ENCODE data around the gene SPATA45. TPM values are rescaled to one million over a fixed set of nuclear protein-coding genes. Genes with fewer than 3 reads are reported as not detected.
A peak's percentile ranks its signal among the peaks of the same experiment; 100 is the strongest.

Gene SPATA45
- total and polyA plus RNA-seq, 4 donors = 0.52 to 4.7 (median 1.2) TPM

DNA sequence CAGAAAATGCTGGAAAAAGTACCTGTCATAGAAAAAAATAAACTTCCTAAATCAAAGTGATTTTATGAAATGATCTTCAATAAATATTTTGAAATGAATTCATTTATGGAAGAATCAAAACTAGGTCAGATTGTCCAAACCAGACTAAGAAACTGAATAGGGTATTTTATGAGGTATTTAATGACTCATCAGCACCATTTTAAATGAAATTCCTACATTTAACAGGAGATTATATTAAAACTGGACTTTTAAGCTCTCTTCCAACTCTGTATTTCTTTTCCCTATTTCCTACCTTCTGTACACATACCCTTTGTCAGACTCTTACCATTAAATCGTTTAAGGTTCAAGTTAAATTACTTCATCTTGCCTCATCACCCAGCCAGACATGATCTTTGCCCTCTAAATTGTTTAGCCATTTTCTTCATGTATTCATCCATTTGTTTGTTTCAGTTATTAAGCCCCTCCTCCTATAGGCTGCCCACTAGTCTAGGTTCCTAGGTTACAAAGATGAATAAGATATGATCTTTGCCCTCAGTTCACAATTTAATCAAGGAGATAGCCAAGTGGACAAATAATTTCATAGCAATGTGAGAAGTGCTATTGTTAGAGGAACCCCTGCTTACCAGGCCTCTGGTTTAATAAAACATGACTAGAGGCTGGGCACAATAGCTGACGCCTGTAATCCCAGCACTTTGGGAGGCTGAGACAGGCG lies 30.7 kb downstream of the SPATA45 start:
- Histone ChIP-seq H3K4me1 (ENCODE audit: control insufficient read depth, insufficient read depth, low read length) (no peaks in the 10 kb centered on the region), H3K27ac (ENCODE audit: low read depth, low read length) (no peak overlapping the region), H3K9me3 (ENCODE audit: control insufficient read depth, insufficient read depth, low read length) (no peaks in the 10 kb centered on the region), H3K27me3 (ENCODE audit: control insufficient read depth, insufficient read depth, low read length) (no peaks in the 10 kb centered on the region), H3K4me3 (ENCODE audit: low read depth, low read length) (no peak overlapping the region), H3K36me3 (ENCODE audit: control insufficient read depth, insufficient read depth, low read length) (peaks cover 4% of the 10 kb centered on the region)
- WGBS (ENCODE audit: insufficient coverage) = 67% methylated on average over 3 of the region's 3 CpGs
- no peak for DNase-seq (ENCODE audit: low read depth in 4 of 6, low spot score in 6 of 6)

DNA sequence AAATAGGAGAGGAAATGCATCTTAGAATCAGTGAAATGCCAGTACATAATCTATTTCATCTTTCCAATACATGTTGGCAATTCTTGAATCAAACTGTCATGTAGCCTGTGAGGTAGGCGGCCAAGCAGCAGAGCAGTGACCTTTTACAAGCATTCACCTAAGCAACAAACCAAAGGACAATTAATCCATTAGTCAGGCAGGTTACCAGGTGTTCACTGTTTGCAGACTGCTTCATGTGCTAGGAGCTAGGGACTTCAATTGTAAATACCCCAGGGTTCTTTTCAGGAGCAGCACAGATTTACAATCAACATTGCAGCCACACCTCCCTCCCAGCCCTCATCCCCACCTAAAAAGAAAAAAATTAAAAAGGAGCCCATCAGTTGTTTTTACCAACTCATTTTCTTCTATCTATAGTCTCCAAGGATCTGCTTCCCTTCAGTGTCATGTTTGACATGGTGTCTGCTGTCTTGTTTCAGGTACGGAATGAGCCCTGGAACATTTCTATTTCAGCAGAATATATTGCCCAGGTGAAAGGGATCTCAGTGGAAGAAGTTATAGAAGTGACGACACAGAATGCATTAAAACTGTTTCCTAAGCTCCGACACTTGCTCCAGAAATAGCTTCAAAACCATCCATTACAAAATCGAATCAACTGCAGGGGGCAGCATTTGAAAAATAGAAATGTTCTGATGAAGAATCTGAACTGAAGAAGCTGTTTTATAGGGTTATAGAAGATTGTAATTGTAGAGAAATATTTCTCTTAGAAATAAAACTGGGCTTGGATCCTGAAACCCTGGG lies 32.7 kb downstream of the SPATA45 start:
- Histone ChIP-seq H3K27ac (ENCODE audit: low read depth, low read length) (no peak overlapping the region), H3K9me3 (ENCODE audit: control insufficient read depth, insufficient read depth, low read length) (no peaks in the 10 kb centered on the region), H3K4me1 (ENCODE audit: control insufficient read depth, insufficient read depth, low read length) (no peaks in the 10 kb centered on the region), H3K27me3 (ENCODE audit: control insufficient read depth, insufficient read depth, low read length) (no peaks in the 10 kb centered on the region), H3K36me3 (ENCODE audit: control insufficient read depth, insufficient read depth, low read length) (peaks cover 10% of the 10 kb centered on the region), H3K4me3 (ENCODE audit: low read depth, low read length) (no peak overlapping the region)
- peak in 5 of 6 donors; percentile 17 to 77 (median 38) for DNase-seq (ENCODE audit: low read depth in 4 of 6, low spot score in 6 of 6)
- WGBS (ENCODE audit: insufficient coverage) = 80% methylated on average over 1 of the region's 5 CpGs

DNA sequence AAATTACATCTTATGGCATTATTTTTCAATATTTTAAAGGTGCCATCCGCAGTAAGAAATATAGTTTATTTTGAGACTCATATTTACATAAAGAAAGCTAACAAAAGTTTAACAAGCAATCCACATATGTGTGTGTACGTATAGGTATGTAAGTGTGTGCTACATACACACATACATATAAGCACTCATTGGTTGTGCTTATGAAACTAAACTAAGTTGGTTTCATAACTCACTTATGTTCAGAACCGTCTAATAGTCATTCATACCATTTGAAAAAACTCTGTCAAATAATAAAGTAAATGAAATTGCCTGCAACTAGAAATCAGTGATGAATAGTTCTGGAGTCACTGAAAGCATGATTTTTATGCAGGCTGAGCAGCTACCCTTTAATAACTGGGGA lies 41.7 kb downstream of the SPATA45 start:
- DNase-seq (ENCODE audit: low read depth in 4 of 6, low spot score in 6 of 6) = no peak
- no peaks in the 10 kb centered on the region for H3K9me3 ChIP-seq (ENCODE audit: control insufficient read depth, insufficient read depth, low read length)
- peaks cover 11% of the 10 kb centered on the region for H3K36me3 ChIP-seq (ENCODE audit: control insufficient read depth, insufficient read depth, low read length)
- no peak overlapping the region for H3K27ac ChIP-seq (ENCODE audit: low read depth, low read length)
- H3K4me1 ChIP-seq (ENCODE audit: control insufficient read depth, insufficient read depth, low read length) = no peaks in the 10 kb centered on the region
- WGBS (ENCODE audit: insufficient coverage) = no CpG with 5 or more reads among the region's 3 CpGs
- no peaks in the 10 kb centered on the region for H3K27me3 ChIP-seq (ENCODE audit: control insufficient read depth, insufficient read depth, low read length)
- no peak overlapping the region for H3K4me3 ChIP-seq (ENCODE audit: low read depth, low read length)

DNA sequence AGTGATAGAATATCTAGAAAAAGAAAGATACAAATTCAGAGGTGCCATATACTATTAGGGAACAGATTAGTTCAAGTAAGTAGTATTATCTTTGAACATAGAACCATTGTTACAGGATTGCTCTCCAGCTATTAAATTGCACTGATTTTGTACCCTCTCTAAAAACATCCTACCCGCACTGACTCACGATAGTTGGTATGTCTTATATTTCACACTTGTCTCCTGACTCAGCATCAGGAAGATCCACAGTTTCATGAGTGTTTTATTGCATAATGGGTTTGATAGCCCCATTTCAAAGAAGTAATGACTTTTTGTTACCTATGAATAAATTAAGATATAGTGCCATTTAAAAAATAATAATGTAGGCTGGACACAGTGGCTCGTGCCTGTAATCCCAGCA lies 49.8 kb downstream of the SPATA45 start:
- H3K27me3 ChIP-seq (ENCODE audit: control insufficient read depth, insufficient read depth, low read length) = no peaks in the 10 kb centered on the region
- DNase-seq (ENCODE audit: low read depth in 4 of 6, low spot score in 6 of 6) = no peak
- H3K36me3 ChIP-seq (ENCODE audit: control insufficient read depth, insufficient read depth, low read length) = peaks cover 6% of the 10 kb centered on the region
- WGBS (ENCODE audit: insufficient coverage) = 100% methylated on average over 1 of the region's 3 CpGs
- no peaks in the 10 kb centered on the region for H3K9me3 ChIP-seq (ENCODE audit: control insufficient read depth, insufficient read depth, low read length)
- no peak overlapping the region for H3K27ac ChIP-seq (ENCODE audit: low read depth, low read length)
- peaks cover under 1% of the 10 kb centered on the region for H3K4me1 ChIP-seq (ENCODE audit: control insufficient read depth, insufficient read depth, low read length)
- H3K4me3 ChIP-seq (ENCODE audit: low read depth, low read length) = no peak overlapping the region

DNA sequence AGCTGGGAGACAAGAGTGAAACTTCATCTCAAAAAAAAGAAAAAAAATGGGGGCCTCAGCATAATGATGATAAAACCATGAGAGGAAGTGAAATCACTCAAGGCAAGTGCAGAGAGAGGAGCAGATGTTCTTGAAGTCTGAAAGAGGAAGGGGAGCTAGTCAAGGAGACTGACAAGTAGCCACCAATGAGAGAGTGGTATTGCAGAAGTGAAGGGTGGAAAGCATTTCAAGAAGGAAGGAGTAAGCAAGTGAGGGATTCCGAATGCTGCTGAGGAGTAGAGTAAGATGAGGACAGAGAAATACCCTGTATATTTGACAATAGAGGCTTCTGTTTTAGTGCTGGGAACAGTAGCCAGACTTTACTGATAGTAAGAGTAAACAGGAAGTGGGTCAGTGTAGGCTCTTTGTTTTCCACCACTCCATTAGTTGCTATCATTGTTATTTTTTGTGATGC lies 52.9 kb downstream of the SPATA45 start:
- H3K9me3 ChIP-seq (ENCODE audit: control insufficient read depth, insufficient read depth, low read length) = no peaks in the 10 kb centered on the region
- no peak overlapping the region for H3K27ac ChIP-seq (ENCODE audit: low read depth, low read length)
- WGBS (ENCODE audit: insufficient coverage) = 80% methylated on average over 1 of the region's 1 CpG
- no peak overlapping the region for H3K4me3 ChIP-seq (ENCODE audit: low read depth, low read length)
- H3K36me3 ChIP-seq (ENCODE audit: control insufficient read depth, insufficient read depth, low read length) = peaks cover 6% of the 10 kb centered on the region
- H3K27me3 ChIP-seq (ENCODE audit: control insufficient read depth, insufficient read depth, low read length) = no peaks in the 10 kb centered on the region
- peaks cover 17% of the 10 kb centered on the region for H3K4me1 ChIP-seq (ENCODE audit: control insufficient read depth, insufficient read depth, low read length)
- DNase-seq (ENCODE audit: low read depth in 4 of 6, low spot score in 6 of 6) = peak in 1 of 6 donors; percentile 15

DNA sequence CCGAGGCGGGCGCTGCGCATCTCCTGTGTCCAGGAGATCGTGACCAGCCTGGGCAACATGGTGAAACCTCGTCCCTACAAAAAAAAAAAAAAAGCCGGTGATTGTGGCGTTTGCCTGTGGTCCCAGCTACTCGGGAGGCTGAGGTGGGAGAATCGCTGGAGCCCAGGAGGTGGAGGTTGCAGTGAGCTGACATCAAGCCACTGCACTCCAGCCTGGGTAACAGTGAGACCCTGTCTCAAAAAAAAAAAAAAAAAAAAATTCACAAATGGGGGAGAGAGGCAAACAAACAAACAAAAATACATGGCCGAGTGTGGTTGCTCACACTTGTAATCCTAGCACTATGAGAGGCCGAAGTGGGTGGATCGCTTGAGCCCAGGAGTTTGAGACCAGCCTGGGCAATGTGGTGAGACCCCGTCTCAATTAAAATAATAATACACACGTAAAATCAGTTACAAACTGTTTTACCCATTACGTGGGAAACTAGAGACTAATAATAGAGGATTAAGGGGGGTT lies 55.0 kb downstream of the SPATA45 start:
- 0% methylated on average over 5 of the region's 16 CpGs for WGBS (ENCODE audit: insufficient coverage)
- Histone ChIP-seq H3K9me3 (ENCODE audit: control insufficient read depth, insufficient read depth, low read length) (no peaks in the 10 kb centered on the region), H3K36me3 (ENCODE audit: control insufficient read depth, insufficient read depth, low read length) (peaks cover 6% of the 10 kb centered on the region), H3K27ac (ENCODE audit: low read depth, low read length) (peak overlapping the region; percentile 96), H3K27me3 (ENCODE audit: control insufficient read depth, insufficient read depth, low read length) (no peaks in the 10 kb centered on the region), H3K4me3 (ENCODE audit: low read depth, low read length) (peak overlapping the region; percentile 84), H3K4me1 (ENCODE audit: control insufficient read depth, insufficient read depth, low read length) (peaks cover 17% of the 10 kb centered on the region)
- DNase-seq (ENCODE audit: low read depth in 4 of 6, low spot score in 6 of 6) = no peak

DNA sequence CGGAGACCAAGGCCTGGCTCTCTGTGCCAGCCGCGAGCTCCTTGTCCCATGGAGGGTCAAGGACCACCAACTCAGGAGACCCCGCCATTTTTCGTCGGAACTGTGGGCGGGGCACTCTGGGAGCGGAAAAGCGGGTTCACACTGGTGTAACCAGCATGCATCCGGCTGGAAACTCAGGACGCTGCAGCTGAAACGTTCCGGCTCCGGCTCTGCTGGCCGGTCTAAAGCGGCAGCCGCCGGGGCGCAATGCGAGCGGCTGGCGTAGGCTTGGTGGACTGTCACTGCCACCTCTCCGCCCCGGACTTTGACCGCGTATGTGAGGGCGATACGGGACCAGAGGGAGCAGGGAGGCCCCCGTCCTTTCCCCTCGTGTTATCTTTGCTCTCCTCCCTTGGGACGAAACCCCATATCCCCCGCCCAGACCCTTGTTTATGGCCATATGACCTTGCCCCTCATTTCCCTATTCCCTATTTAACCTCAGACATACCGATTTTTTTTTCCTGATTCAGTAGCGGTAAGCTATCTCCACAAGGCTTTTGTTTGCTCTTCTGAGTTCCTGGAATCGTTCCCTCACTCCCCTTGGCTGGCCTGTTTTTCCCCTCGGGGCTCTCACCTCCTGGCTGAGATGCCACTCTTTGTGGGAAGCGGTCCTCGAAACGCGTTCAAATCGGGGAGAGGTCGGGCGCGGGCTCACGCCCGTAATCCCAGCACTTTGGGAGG lies 55.6 kb downstream of the SPATA45 start, which contains the start of the genes NSL1 and TATDN3:
Gene NSL1, minus strand, starts transcription at position 102 of the 720 bp plus-strand sequence. Its CDS starts 14 bp downstream, at position 88.
Gene TATDN3, plus strand, starts transcription at position 219 of the 720 bp plus-strand sequence. Its CDS starts 28 bp downstream, at position 247.
- Histone ChIP-seq H3K27me3 (ENCODE audit: control insufficient read depth, insufficient read depth, low read length) (no peaks in the 10 kb centered on the region), H3K27ac (ENCODE audit: low read depth, low read length) (peak within 1 kb of the TSS; percentile 96), H3K9me3 (ENCODE audit: control insufficient read depth, insufficient read depth, low read length) (no peaks in the 10 kb centered on the region), H3K4me3 (ENCODE audit: low read depth, low read length) (peak within 1 kb of the TSS; percentile 84), H3K36me3 (ENCODE audit: control insufficient read depth, insufficient read depth, low read length) (peaks cover 3% of the 10 kb centered on the region), H3K4me1 (ENCODE audit: control insufficient read depth, insufficient read depth, low read length) (peaks cover 17% of the 10 kb centered on the region)
- peak; percentile 93 to 99 (median 96) for DNase-seq (ENCODE audit: low read depth in 4 of 6, low spot score in 6 of 6)
- under 1% methylated on average over 46 of the region's 46 CpGs for WGBS (ENCODE audit: insufficient coverage)

DNA sequence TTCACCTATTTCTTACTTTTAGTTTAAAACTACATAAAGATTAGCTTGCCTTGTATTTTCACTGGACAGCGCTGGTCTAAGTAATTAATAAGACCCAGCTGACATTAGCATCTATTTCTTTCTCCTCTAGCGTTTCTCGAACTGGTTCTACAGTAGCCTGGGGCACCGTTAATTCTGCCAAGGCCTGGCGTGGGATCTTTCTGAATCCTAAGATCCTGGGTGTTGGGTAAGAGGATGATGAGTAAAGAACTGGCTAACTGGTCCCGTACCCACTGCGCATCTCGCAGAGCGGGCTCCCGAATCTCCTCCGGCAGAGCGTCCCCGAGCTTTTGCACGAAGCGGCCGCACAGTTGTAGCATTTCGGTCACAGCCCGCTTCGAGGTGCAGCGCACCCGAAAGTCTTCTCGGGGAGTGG lies 56.2 kb downstream of the SPATA45 start:
- no peak for DNase-seq (ENCODE audit: low read depth in 4 of 6, low spot score in 6 of 6)
- WGBS (ENCODE audit: insufficient coverage) = 0% methylated on average over 20 of the region's 22 CpGs

DNA sequence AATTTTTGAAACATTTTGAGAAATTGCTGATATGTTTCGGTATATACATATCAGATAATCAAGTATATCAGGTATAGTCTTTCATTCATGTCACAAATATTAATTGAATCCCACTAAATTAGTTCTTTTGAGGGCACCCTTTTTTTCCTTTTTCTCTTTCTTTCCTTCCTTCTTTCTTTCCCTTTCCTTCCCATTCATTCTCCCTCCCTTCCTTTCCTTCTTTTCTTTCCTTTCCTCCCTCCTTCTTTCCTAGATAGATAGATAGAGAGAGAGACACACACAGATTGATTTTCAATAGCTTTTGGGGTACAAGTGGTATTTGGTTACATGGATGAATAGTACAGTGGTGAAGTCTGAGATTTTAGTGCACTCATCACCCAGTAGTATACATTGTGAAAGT lies 61.6 kb downstream of the SPATA45 start:
- no peak overlapping the region for H3K27ac ChIP-seq (ENCODE audit: low read depth, low read length)
- H3K27me3 ChIP-seq (ENCODE audit: control insufficient read depth, insufficient read depth, low read length) = no peaks in the 10 kb centered on the region
- H3K36me3 ChIP-seq (ENCODE audit: control insufficient read depth, insufficient read depth, low read length) = peaks cover 6% of the 10 kb centered on the region
- peaks cover 10% of the 10 kb centered on the region for H3K4me1 ChIP-seq (ENCODE audit: control insufficient read depth, insufficient read depth, low read length)
- no CpG with 5 or more reads among the region's 1 CpG for WGBS (ENCODE audit: insufficient coverage)
- no peak overlapping the region for H3K4me3 ChIP-seq (ENCODE audit: low read depth, low read length)
- no peak for DNase-seq (ENCODE audit: low read depth in 4 of 6, low spot score in 6 of 6)
- H3K9me3 ChIP-seq (ENCODE audit: control insufficient read depth, insufficient read depth, low read length) = no peaks in the 10 kb centered on the region

More for the DNA sequence above, 56.2 kb downstream of the SPATA45 start:
- H3K9me3 ChIP-seq (ENCODE audit: control insufficient read depth, insufficient read depth, low read length) = no peaks in the 10 kb centered on the region
- peak overlapping the region; percentile 84 for H3K4me3 ChIP-seq (ENCODE audit: low read depth, low read length)
- H3K27me3 ChIP-seq (ENCODE audit: control insufficient read depth, insufficient read depth, low read length) = no peaks in the 10 kb centered on the region
- no peaks in the 10 kb centered on the region for H3K36me3 ChIP-seq (ENCODE audit: control insufficient read depth, insufficient read depth, low read length)
- peak overlapping the region; percentile 96 for H3K27ac ChIP-seq (ENCODE audit: low read depth, low read length)
- H3K4me1 ChIP-seq (ENCODE audit: control insufficient read depth, insufficient read depth, low read length) = peaks cover 17% of the 10 kb centered on the region

All from spinal cord (tissue), 10 donors.